ENCODE measurements around the gene ATP13A2. TPM values are rescaled to one million over a fixed set of nuclear protein-coding genes. Genes with fewer than 3 reads are reported as not detected.

The ATP13A2 gene
- total RNA-seq, 1 donor from 2014 or later: 31.9 TPM

DNA sequence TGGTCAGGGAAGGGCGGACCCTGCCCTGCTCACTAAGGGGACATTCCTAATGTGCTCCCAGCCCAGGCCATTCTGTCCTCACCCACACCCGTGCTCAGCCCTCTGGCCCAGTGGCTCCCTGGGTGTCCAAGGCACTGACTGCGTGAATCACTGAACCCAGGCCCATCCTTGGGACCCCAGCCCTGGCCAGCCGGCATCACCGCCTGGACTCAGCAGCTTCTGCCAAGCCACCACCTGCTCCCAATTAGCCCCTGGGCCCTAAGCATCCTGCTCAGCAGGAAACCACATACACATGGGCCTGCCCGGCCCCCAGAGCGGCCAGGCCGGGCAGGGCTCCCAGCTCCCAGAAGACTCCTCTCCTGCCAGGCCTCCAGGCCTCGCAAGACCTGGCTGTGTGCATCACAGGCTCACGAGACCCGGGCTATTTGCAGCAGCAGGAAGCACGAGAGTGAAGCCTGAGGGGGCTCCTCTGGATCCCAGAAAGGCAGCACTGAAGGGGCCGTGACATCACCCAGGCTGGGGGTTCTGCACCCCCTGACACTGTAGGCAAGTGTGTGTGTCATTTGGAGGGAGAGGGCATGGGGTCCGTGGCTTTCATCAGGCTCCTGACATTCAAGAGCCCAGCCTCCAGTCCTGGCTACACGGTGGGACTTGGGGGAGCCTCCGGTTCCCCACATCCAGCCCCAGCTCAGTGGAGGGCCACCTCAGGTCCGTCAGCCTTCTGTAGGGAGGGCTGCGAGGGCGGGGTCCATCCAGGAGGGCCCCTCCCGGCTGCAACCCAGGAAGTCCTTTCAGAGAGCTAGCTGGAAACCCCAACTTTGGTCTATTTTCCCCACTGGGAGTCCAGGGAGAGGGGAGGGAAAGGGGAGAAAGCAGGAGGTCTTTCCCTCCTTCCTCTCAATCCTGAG lies 32.9 kb downstream of the ATP13A2 start:
- intact Hi-C loops (cut with micrococcal nuclease): no loop called here
- no peaks in the 10 kb centered on the region for H3K36me3 Mint-ChIP-seq (ENCODE audit: low read depth)
- H3K27ac Mint-ChIP-seq: no peak overlapping the region
- peaks cover 8% of the 10 kb centered on the region for H3K4me1 Mint-ChIP-seq
- ChIA-PET CTCF (interaction anchor here (1.1 kb wide), 1 partner anchor 53 kb away, joined by 3 read pairs; no protein-coding TSS in a partner anchor), POLR2A (no interaction called here)
- H3K9me3 Mint-ChIP-seq: no peaks in the 10 kb centered on the region
- DNase-seq: no peak
- ATAC-seq (ENCODE audit: low read depth): no peak
- H3K4me3 Mint-ChIP-seq: no peak overlapping the region
- TF ChIP-seq, protein P1, sequence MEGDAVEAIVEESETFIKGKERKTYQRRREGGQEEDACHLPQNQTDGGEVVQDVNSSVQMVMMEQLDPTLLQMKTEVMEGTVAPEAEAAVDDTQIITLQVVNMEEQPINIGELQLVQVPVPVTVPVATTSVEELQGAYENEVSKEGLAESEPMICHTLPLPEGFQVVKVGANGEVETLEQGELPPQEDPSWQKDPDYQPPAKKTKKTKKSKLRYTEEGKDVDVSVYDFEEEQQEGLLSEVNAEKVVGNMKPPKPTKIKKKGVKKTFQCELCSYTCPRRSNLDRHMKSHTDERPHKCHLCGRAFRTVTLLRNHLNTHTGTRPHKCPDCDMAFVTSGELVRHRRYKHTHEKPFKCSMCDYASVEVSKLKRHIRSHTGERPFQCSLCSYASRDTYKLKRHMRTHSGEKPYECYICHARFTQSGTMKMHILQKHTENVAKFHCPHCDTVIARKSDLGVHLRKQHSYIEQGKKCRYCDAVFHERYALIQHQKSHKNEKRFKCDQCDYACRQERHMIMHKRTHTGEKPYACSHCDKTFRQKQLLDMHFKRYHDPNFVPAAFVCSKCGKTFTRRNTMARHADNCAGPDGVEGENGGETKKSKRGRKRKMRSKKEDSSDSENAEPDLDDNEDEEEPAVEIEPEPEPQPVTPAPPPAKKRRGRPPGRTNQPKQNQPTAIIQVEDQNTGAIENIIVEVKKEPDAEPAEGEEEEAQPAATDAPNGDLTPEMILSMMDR (IDR thresholded peaks at IDR 0.05): no peak
- H3K27me3 Mint-ChIP-seq: peaks cover 21% of the 10 kb centered on the region

DNA sequence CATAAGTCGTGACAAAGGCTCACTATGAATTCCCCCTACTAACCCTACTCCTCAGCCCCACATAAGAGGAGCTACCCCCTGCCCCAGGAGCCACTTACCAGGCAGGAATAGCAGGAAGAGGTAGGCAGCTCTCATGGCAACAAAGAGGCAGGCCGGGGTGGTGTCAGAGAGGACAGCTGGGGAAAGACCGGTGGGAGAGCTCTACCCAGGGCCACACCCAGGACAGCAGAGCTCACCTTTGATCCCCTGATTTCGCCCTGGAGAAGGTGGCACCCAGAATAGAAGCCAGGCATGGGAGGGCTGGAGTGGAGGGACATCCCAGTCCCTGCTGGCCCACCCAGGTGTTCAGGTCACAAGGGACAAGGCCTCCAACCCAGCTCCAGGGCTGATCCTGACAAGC lies 33.6 kb downstream of the ATP13A2 start:
- ATAC-seq (ENCODE audit: low read depth) (no peak), DNase-seq (no peak)
- intact Hi-C loops (cut with micrococcal nuclease): no loop called here
- Mint-ChIP-seq H3K9me3 (no peaks in the 10 kb centered on the region), H3K36me3 (ENCODE audit: low read depth) (no peaks in the 10 kb centered on the region), H3K27ac (no peak overlapping the region), H3K27me3 (peaks cover 17% of the 10 kb centered on the region), H3K4me3 (no peak overlapping the region), H3K4me1 (peaks cover 8% of the 10 kb centered on the region)
- ChIA-PET POLR2A (no interaction called here), CTCF (no interaction called here)
- TF ChIP-seq, protein P1 (IDR thresholded peaks at IDR 0.05): no peak

DNA sequence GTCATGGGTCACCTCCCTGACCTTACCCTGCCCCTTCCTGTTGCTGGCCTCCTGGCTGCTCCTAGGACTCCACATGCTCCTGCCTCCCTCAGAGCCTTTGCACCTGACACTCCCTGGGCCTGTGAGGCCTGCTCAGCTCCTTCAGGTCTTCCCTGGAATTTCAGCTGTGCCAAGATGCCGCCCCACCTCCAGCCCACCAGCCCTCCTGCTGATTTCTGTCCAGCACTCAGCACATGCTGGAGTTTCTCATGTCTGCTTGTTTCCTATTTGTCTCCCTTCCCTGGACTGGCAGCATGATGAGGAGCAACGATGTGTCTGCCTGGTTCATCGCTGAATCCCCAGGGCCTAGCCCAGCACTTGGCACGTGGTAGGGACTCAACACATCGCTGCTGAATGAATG lies 34.4 kb downstream of the ATP13A2 start:
- TF ChIP-seq, protein P1 (IDR thresholded peaks at IDR 0.05): no peak
- Mint-ChIP-seq H3K36me3 (ENCODE audit: low read depth) (no peaks in the 10 kb centered on the region), H3K4me3 (no peak overlapping the region), H3K27ac (no peak overlapping the region), H3K27me3 (peaks cover 14% of the 10 kb centered on the region), H3K4me1 (peaks cover 8% of the 10 kb centered on the region), H3K9me3 (no peaks in the 10 kb centered on the region)
- CTCF ChIA-PET: no interaction called here
- ATAC-seq (ENCODE audit: low read depth) (no peak), DNase-seq (no peak)
- intact Hi-C loops (cut with micrococcal nuclease): no loop called here
- POLR2A ChIA-PET: no interaction called here

DNA sequence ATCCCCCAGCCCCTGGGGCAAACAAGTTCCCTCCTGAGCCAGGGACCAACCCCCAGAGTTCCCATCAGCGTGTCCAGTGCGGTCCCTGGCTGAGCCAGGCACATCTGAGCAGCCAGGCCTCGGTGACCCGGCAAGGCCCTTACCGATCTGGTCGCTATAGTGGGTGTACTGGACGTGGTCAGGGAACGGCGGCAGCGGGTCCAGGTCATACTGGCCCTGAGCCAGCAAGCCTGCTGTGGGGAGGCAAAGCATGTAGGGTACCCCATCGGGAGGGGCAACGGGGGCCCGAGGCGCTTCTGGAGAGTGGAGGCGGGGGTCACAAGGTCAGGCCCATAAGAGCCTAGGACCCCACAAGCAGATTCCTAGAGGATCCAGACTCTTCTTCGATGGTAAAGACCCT lies 34.8 kb downstream of the ATP13A2 start:
- no peak overlapping the region for H3K4me3 Mint-ChIP-seq
- no peaks in the 10 kb centered on the region for H3K9me3 Mint-ChIP-seq
- H3K36me3 Mint-ChIP-seq (ENCODE audit: low read depth): no peaks in the 10 kb centered on the region
- H3K27me3 Mint-ChIP-seq: peaks cover 12% of the 10 kb centered on the region
- ChIA-PET CTCF (no interaction called here), POLR2A (no interaction called here)
- no peak for DNase-seq
- TF ChIP-seq, protein P1 (IDR thresholded peaks at IDR 0.05): no peak
- intact Hi-C loops (cut with micrococcal nuclease): no loop called here
- ATAC-seq (ENCODE audit: low read depth): no peak
- H3K27ac Mint-ChIP-seq: no peak overlapping the region
- H3K4me1 Mint-ChIP-seq: peaks cover 8% of the 10 kb centered on the region

DNA sequence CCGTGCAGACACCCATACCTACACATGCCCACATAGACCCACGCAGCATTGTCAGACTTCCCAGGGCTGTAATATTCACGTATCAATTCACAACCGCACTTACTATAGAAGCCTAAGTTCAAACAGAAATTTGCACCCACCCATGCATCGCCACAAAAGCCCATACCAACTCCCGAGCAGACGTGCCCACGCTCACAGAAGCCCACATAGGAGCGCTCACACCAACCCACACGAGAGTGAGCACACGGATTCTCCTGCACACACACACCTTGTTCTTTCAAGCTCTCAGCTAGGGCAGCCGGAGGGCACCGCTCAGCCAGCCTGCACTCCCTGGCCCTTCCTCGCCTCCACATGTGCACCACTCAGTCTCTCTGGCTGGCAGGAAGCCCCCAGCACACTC lies 35.9 kb downstream of the ATP13A2 start:
- CTCF ChIA-PET: no interaction called here
- POLR2A ChIA-PET: no interaction called here
- Mint-ChIP-seq H3K27ac (no peak overlapping the region), H3K27me3 (peaks cover 3% of the 10 kb centered on the region), H3K4me3 (no peak overlapping the region), H3K9me3 (no peaks in the 10 kb centered on the region), H3K36me3 (ENCODE audit: low read depth) (no peaks in the 10 kb centered on the region), H3K4me1 (peaks cover 3% of the 10 kb centered on the region)
- intact Hi-C loops (cut with micrococcal nuclease): no loop called here
- ATAC-seq (ENCODE audit: low read depth) (no peak), DNase-seq (no peak)
- TF ChIP-seq, protein P1 (IDR thresholded peaks at IDR 0.05): no peak

Data from activated B cell treated with CpG ODN at 0.5 μM for 24 hours (primary cell).